ENCODE results near the gene SGK1. TPM values are rescaled to one million over a fixed set of nuclear protein-coding genes. Genes with fewer than 3 reads are reported as not detected.

SGK1 gene
- total and polyA plus RNA-seq, 3 donors from 2014 or later = 91.3 to 208 (median 154) TPM

- intact Hi-C loops (cut with DNase I; ENCODE audit: low total_unique reads) = no loop called here
- Histone ChIP-seq H3K27ac (peak overlapping the region; percentile 48), H3K36me3 (ENCODE audit: low read depth, missing control alignments) (no peaks in the 10 kb centered on the region), H3K4me3 (no peak overlapping the region), H3K4me1 (peaks cover 12% of the 10 kb centered on the region), H3K27me3 (no peaks in the 10 kb centered on the region), H3K9me3 (no peaks in the 10 kb centered on the region)
- no peak for DNase-seq
- WGBS, 2 donors = 67 to 86% methylated on average over 1 of the region's 1 CpG
- TF ChIP-seq CTCF (IDR thresholded peaks at IDR 0.05) = no peak
- no peak for TF ChIP-seq POLR2A (IDR thresholded peaks at IDR 0.05)
Measured at GRCh38 chr6:134315189-134315588, 2.7 kb downstream of the SGK1 start.

GRCh38 chr6:134314006-134314821, 3.7 kb downstream of the SGK1 start:
- no peak overlapping the region for H3K4me3 ChIP-seq
- peak overlapping the region in 1 of 2 donors; percentile 52 for H3K27ac ChIP-seq
- H3K4me1 ChIP-seq = peaks cover 17% of the 10 kb centered on the region
- WGBS, 2 donors = 62 to 65% methylated on average over 4 of the region's 4 CpGs
- no peak for TF ChIP-seq POLR2A (IDR thresholded peaks at IDR 0.05)
- no peak for TF ChIP-seq CTCF (IDR thresholded peaks at IDR 0.05)
- no peak for DNase-seq
- H3K36me3 ChIP-seq (ENCODE audit: low read depth, missing control alignments) = no peaks in the 10 kb centered on the region
- intact Hi-C loops (cut with DNase I; ENCODE audit: low total_unique reads) = no loop called here
- H3K27me3 ChIP-seq = no peaks in the 10 kb centered on the region
- H3K9me3 ChIP-seq = no peaks in the 10 kb centered on the region

- Histone ChIP-seq H3K27ac (peak overlapping the region; percentile 64 to 84), H3K9me3 (no peaks in the 10 kb centered on the region), H3K4me1 (peaks cover 24% of the 10 kb centered on the region), H3K4me3 (no peak overlapping the region), H3K27me3 (no peaks in the 10 kb centered on the region), H3K36me3 (ENCODE audit: low read depth, missing control alignments) (no peaks in the 10 kb centered on the region)
- intact Hi-C loops (cut with DNase I; ENCODE audit: low total_unique reads) = no loop called here
- 69 to 73% methylated on average over 7 of the region's 7 CpGs for WGBS, 2 donors
- DNase-seq = no peak
- TF ChIP-seq POLR2A (IDR thresholded peaks at IDR 0.05) (no peak), CTCF (IDR thresholded peaks at IDR 0.05) (no peak)
Measured at GRCh38 chr6:134312038-134312660, 5.8 kb downstream of the SGK1 start.

GRCh38 chr6:134310817-134311216, 7.1 kb downstream of the SGK1 start:
- H3K27me3 ChIP-seq = no peaks in the 10 kb centered on the region
- H3K36me3 ChIP-seq (ENCODE audit: low read depth, missing control alignments) = no peaks in the 10 kb centered on the region
- H3K4me1 ChIP-seq = peaks cover 24% of the 10 kb centered on the region
- intact Hi-C loops (cut with DNase I; ENCODE audit: low total_unique reads) = no loop called here
- 65 to 66% methylated on average over 2 of the region's 2 CpGs for WGBS, 2 donors
- peak overlapping the region; percentile 80 to 84 for H3K27ac ChIP-seq
- H3K4me3 ChIP-seq = no peak overlapping the region
- H3K9me3 ChIP-seq = no peaks in the 10 kb centered on the region
- DNase-seq = no peak
- TF ChIP-seq POLR2A (IDR thresholded peaks at IDR 0.05) (no peak), CTCF (IDR thresholded peaks at IDR 0.05) (no peak)

Measured in testis (tissue), 3 donors.